GM19193 (cell line): ENCODE data around the gene SIGLEC15.

Experiments
- POLR2A ChIP-seq: IDR thresholded peaks from 4 replicates; pipeline ENCODE4 v1.6.1; 2011; ENCODE audit not compliant: insufficient read depth, insufficient read length; ENCODE audit errors: extremely low read depth

SIGLEC15 gene

DNA sequence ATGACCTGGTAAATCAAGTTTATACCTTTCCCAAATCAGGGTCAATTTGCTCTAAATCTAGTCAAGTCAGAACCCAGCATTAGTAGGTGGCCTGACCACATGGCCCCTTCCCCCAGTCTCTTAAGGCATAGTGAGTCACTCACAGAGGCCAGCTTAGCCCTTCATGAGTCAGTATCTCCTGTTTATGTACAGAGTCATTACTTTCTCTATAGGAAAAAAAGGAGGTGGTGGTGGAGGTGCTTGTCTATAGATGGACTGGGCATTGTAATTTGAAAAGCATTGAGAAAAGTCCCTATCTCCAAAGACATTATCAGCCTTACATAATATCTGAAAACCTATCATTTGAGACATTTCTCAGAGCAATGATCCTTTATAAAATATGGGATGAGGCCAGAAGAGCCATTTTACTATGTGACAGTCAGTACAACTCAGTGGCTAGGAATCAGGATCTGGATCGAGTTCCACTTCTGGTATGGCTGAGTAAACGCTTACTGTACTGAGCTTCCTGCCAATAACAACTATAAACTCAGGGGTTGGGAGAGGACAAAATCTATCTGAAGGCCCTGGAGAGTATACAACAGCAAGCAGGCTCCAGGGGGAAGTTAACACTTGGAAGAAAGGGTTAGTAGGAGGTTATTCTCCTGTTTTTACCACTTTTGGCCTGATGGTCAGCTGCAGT lies 22.5 kb upstream of the SIGLEC15 start:
- no peak for TF ChIP-seq POLR2A

DNA sequence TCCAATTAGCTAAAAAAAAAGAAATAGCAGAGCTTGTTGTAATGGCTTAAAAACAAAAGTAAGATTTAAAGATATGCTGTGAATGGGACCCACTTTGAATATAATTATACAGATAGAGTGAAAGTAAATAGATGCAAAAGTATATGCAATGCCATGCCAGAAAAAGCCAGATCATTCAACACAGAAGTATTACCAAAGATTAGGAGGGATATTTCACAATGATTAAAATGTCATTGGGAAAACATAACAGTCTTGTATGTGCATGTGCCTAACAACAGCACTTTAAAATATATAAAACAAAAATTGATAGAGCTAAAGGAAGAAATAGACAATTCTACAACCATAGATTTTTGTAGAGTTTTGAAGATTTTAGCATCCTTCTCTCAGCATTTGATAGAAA lies 19.9 kb upstream of the SIGLEC15 start:
- TF ChIP-seq POLR2A: no peak

DNA sequence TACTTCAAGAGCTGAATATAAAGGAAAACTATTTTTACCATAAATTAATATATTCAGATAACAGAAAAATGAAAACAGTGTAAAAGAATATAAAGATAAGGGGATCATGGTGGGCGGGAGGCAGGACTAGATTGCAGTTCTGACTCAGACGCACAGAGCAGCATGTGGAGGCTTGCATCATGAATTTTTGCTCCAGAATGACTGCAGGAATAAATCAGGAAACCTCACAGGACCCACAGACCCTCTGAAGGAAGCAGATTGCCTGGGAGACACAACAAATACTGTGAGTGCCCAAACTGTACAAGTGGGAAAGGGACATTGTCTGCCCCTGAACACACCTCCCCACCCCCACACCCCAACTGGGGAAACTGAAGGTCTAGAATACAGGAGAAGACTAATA lies 19.2 kb upstream of the SIGLEC15 start:
- no peak for TF ChIP-seq POLR2A

DNA sequence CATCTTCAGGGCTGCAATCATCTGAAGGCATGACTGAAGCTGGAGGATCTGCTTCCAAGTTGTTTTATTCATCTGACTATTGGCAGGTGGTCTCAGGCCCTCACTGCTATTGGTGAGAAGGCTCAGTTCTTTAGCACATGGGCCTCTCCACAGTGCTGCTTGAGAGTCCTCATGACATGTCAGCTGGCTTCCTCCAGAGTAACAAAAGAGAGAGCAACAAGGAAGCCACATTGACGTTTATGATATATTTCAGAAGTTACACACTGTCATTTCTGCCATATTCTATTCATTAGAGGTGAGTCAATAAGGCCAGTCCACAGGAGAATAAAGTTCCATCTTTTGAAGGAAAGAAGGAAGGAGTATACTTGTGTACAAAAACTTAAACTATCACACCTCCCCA lies 7.9 kb upstream of the SIGLEC15 start:
- TF ChIP-seq POLR2A: no peak

DNA sequence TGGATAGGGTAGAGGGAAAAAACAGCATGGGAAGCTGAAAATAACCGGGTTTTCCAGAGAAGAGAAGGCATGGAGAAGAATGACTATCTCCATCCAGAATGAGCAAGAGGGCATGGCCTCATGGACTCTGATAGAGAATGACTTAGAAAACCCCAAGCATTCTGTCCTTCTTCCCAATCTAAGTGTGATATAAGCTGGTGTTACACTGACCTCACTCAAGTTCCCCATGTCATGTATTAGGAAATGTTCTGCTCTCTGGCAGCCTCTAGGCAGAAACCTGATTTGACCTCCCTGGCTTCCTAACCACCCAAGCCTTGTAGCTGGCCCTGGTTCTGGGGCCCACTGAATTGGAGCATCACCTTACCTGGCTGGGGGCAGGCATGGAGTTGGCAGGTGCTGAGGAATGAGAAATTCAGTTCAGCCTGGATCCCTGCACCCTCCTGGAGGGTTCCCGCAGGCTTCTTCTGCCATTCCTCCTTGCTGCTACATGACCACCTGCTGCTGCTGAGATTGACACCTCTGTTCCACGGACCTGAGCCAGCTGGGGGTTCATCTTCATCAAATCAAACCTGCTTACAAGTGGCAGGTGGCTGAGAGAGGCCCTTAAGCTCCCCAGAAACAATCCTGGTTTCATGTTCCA lies 5.2 kb upstream of the SIGLEC15 start:
- TF ChIP-seq POLR2A: no peak

DNA sequence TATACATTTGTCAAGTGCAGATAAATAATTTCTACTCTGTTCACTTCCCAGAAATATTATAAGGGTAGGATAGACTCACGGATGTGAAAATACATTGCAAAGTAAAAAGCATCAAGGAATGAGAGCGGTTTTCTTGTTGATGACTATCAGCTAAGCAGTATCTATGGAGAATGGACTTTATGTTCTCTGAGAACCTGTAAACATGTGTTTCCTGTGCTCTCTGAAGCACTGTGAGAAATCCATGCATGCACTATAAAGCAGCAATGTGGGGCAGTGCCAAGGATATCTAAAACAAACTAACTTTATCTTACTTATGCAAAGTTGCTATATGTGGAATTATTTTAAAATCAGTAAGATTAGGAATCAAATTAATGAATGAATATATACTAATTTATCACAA lies 4.4 kb upstream of the SIGLEC15 start:
- TF ChIP-seq POLR2A: no peak

DNA sequence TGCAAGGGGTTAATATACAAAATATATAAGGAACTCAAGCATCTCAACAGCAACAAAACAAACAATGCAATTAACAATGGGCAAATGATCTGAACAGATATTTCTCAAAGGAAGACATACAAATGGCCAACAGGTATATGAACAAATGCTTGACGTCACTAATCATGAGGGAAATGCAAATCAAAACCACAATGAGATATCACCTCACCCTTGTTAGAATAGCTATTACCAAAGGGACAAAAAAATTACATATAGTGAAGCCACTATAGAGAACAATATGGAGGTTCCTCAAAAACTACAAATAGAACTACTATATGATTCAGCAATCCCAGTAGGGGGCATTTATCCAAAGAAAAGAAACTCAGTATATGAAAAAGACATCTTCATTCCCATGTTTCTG lies 3.8 kb upstream of the SIGLEC15 start:
- no peak for TF ChIP-seq POLR2A

DNA sequence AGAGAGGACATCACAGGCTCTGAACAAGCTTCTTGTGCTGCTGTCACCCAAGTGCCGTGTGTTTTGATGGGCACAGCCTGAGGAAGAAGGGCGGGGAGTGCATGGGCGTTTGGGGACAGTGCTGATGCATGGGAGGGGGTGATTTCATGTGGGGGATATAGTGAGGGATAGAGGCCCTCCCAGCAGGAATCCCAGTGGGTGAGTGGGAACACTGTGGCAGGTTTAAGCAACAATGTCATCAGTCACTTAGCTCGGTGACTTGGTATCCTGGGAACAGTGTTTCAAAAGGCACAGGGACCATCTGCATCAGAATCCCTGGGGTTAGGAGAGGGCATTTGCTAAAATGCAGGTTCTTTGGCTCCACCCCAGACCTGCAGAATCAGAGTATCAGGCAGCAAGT lies 609 bp downstream of the SIGLEC15 start:
- TF ChIP-seq POLR2A: no peak

DNA sequence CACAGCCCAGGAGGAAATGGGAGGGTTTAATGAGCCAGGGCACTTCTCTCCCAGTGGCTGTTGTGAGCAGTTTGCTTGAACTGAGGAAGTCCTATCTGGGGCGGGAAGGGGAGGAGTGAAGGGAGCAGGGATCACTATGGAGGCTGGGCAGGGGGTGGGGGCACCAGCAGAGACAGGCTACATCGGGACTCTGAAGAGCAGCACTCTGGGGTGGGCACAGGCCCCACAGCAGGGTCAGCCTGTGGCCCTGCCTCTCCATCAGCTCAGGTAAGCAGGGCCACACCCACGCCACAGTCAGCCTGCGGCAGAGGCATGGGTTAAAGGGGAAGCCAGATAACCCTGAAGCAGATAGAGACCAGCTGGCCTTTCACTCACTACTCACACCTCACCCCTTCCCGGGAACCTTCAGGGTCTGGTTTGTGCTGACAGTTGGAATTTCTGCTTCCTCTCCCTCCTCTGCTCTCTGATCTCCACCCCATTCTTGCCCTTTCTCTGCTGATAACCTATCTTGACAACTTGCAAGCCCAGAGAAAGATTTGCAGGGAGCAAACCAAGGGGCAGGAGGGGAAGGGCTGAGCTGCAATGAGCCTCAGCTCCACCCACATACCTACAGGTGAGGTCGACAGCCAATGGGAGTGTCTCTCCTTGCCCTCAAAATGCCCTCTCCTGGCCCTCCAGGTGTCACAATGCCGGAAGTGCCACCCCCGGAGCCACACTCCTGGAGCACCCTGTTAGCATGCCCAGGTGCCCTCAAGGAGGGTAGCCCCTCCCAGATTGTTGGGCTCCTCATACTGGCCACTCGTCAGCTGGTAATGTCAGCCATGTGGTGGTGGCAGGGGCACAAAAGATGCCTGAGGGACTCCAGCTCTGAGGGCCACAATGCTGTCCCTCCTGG lies 3.7 kb downstream of the SIGLEC15 start:
- TF ChIP-seq POLR2A: no peak

DNA sequence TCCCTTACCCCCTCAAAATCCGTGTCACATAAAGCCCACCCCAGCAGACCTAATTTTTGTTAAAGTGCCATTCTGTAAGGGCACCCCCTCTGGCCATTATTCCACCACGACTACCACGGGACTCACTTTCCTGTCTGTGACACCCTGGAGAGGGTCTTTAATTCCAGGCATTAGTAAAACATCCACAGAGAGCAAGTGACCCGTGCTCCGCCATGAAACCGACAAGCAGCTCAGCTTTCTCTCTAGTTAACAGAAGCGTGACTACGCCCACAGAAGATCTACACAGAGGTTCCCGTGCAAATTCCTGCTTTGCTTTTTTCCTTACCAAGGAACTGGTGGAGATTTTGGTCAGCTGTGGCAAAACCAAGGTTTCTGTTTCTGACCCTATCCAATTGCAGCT lies 4.4 kb downstream of the SIGLEC15 start:
- no peak for TF ChIP-seq POLR2A

DNA sequence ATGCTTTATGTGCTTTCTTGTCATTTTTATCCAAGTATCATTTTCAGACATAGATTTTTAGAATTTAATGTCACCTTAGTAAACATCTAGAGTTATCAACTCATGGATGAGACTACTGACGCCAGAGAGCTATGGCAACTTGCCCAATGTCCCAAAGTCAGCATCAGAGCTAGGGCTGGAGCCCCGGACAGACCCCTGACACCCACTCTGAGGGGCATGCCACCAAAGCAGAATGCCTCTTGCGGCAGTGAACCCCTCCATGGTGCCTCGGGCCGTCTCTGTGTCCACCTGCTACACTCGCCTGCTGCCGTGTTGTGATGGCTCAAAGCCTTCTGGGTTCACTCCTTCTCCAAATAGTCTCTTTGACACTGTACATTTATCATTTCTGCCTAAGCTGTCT lies 5.4 kb downstream of the SIGLEC15 start:
- TF ChIP-seq POLR2A: no peak

DNA sequence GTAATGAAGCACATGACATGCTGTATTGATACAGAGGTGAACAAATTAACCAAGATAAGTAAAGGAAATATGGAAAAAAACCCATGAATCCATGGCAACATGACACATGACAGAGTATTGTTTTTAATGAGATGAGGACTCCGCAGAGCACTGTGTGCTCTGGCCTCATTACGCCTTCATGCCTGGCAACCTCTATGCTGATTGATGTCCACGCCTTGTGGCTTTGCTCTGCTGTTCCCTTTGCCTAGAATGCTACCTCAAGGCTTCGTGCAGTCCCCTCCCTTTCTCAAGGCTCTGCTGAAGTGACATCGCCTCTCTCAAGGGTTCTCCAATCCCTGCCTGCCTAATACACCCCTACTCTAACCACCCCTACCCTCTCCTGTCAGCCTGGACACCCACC lies 8.4 kb downstream of the SIGLEC15 start:
- no peak for TF ChIP-seq POLR2A

DNA sequence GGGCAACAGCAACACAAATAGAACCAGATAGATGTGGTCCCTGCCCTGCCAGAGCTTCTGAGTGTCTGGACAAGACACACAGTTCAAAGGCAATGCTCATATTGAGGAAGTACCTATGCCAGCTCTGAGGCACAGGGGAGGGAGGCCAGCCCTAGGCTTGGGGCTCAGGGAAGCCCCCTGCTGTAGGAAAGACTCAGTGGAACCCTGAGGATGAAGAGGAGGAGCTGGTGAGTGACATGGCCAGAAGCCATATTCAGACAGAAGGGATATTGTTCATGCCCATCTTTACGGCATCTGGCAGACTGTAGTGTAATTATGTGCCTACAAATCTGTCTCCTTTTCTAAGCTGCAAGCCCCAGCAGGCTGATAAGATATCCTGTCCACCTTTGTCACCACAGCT lies 8.8 kb downstream of the SIGLEC15 start:
- TF ChIP-seq POLR2A: no peak

DNA sequence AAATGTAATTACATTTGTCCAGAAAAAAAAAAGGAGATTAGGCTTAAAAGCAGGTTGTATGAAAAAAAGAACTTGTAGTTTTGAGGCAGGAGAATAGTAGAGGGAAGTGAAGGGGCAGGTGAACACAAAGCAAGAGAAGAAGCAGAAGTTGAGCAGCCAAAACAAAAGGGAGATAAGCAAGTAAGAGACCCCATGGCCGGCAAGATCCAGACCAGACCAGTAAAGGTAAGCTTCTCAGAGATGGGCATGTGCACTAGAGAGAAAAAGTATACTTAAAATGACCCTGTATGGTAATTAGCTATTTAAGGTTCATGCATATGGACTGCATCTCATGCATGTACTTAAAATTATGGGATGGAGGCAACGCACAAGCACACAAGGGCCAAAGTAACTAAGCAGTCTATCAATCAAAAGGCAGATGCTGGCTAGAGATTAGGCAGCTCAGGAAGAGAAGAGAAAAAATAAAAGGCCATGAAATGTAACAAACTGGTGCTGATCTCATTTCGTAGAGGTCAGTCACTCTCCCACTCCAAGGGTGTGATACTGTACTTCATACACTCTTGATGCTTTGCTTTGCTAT lies 9.7 kb downstream of the SIGLEC15 start:
- no peak for TF ChIP-seq POLR2A
